Trophoblast cell (in vitro differentiated cells and primary cell): ENCODE measurements around the gene DUS2.

Experiments
- DNase-seq, 2 donors: peaks; one replicate each; pipeline ENCODE4 v3.0.0-alpha.2; 2016
- H2AFZ ChIP-seq: 2 replicates; pipeline ENCODE4 v1.6.1; 2013; ENCODE audit warnings: low read length, moderate library complexity, mild to moderate bottlenecking; ENCODE audit not compliant: insufficient read depth, poor library complexity
- H2AK5ac ChIP-seq: 2 replicates; pipeline ENCODE4 v1.6.1; 2013; ENCODE audit warnings: mild to moderate bottlenecking, low read length
- H2BK120ac ChIP-seq: 2 replicates; pipeline ENCODE4 v1.6.1; 2013; ENCODE audit warnings: low read length, mild to moderate bottlenecking, moderate library complexity; ENCODE audit not compliant: insufficient read depth, poor library complexity
- H2BK12ac ChIP-seq: 2 replicates; pipeline ENCODE4 v1.6.1; 2013; ENCODE audit warnings: mild to moderate bottlenecking, low read length, moderate library complexity
- H2BK5ac ChIP-seq: 2 replicates; pipeline ENCODE4 v1.6.1; 2013; ENCODE audit warnings: low read length, low read depth, moderate library complexity, mild to moderate bottlenecking; ENCODE audit not compliant: poor library complexity
- H3K14ac ChIP-seq: 2 replicates; pipeline ENCODE4 v1.6.1; 2013; ENCODE audit warnings: mild to moderate bottlenecking, low read length
- H3K18ac ChIP-seq: 2 replicates; pipeline ENCODE4 v1.6.1; 2013; ENCODE audit warnings: mild to moderate bottlenecking, low read length
- H3K23ac ChIP-seq: 2 replicates; pipeline ENCODE4 v1.6.1; 2013; ENCODE audit warnings: low read length
- H3K27ac ChIP-seq: 2 replicates; pipeline ENCODE4 v1.5.1; 2013; ENCODE audit warnings: low read depth, mild to moderate bottlenecking, inconsistent platforms, low read length, moderate library complexity
- H3K27me3 ChIP-seq: 2 replicates; pipeline ENCODE4 v1.6.1; 2013; ENCODE audit warnings: inconsistent platforms, mild to moderate bottlenecking, low read length, moderate library complexity; ENCODE audit not compliant: insufficient read depth
- H3K36me3 ChIP-seq, 2 experiments: 1 replicate in 1 of 2; 2 replicates in 1 of 2; pipeline ENCODE4 v1.6.1; 2013; ENCODE audit warnings: low read length in 2 of 2, mild to moderate bottlenecking in 2 of 2, moderate library complexity in 1 of 2; ENCODE audit not compliant: insufficient read depth in 2 of 2, control insufficient read depth in 1 of 2
- H3K4ac ChIP-seq: 2 replicates; pipeline ENCODE4 v1.6.1; 2013; ENCODE audit warnings: low read depth, mild to moderate bottlenecking, low read length, moderate library complexity
- H3K4me1 ChIP-seq, 2 experiments: 1 replicate in 1 of 2; 2 replicates in 1 of 2; pipeline ENCODE4 v1.6.1; 2013; ENCODE audit warnings: low read length in 2 of 2, mild to moderate bottlenecking in 2 of 2, moderate library complexity in 1 of 2; ENCODE audit not compliant: insufficient read depth in 2 of 2, control insufficient read depth in 1 of 2
- H3K4me2 ChIP-seq: 2 replicates; pipeline ENCODE4 v1.6.1; 2013; ENCODE audit warnings: inconsistent platforms, mild to moderate bottlenecking, low read length, moderate library complexity
- H3K4me3 ChIP-seq: 2 replicates; pipeline ENCODE4 v1.5.1; 2013; ENCODE audit warnings: mild to moderate bottlenecking, low read depth, low read length, inconsistent platforms
- H3K79me1 ChIP-seq: one replicate; pipeline ENCODE4 v1.6.1; 2013; ENCODE audit warnings: low read length
- H3K79me2 ChIP-seq: 2 replicates; pipeline ENCODE4 v1.6.1; 2013; ENCODE audit warnings: low read length, mild to moderate bottlenecking; ENCODE audit not compliant: control insufficient read depth, insufficient read depth, poor library complexity
- H3K9ac ChIP-seq: 2 replicates; pipeline ENCODE4 v1.6.1; 2013; ENCODE audit warnings: mild to moderate bottlenecking, low read length
- H3K9me3 ChIP-seq: 2 replicates; pipeline ENCODE4 v1.6.1; 2013; ENCODE audit warnings: low read depth, mild to moderate bottlenecking, control low read depth, inconsistent platforms, low read length; ENCODE audit not compliant: insufficient read depth
- H4K12ac ChIP-seq: 2 replicates; pipeline ENCODE4 v1.6.1; 2013; ENCODE audit warnings: low read depth, mild to moderate bottlenecking, low read length, moderate library complexity
- H4K8ac ChIP-seq: 2 replicates; pipeline ENCODE4 v1.6.1; 2013; ENCODE audit warnings: low read depth, mild to moderate bottlenecking, low read length, moderate library complexity
- H4K91ac ChIP-seq: one replicate; pipeline ENCODE4 v1.6.1; 2013; ENCODE audit warnings: low read depth, mild to moderate bottlenecking, low read length, moderate library complexity
- WGBS: extraction: QIAGEN DNeasy Blood & Tissue Kit; methylation state at CpG from one replicate; pipeline ENCODE4 v1.1.7; 2013; ENCODE audit warnings: missing lambda C conversion rate; ENCODE audit not compliant: insufficient read length, insufficient coverage; ENCODE audit errors: extremely low coverage; 5-methylcytosine and 5-hydroxymethylcytosine counted together

Gene DUS2

GRCh38 chr16:68061396-68061795, 38.3 kb downstream of the DUS2 start:
- H4K8ac ChIP-seq, result no peak overlapping the region
- H2AK5ac ChIP-seq, result no peak overlapping the region
- no peaks in the 10 kb centered on the region for H3K9me3 ChIP-seq
- no peak overlapping the region for H3K18ac ChIP-seq
- no peak overlapping the region for H3K4me3 ChIP-seq
- H3K79me1 ChIP-seq, result no peaks in the 10 kb centered on the region
- H3K14ac ChIP-seq, result no peak overlapping the region
- H3K27me3 ChIP-seq, result no peaks in the 10 kb centered on the region
- H4K91ac ChIP-seq, result no peak overlapping the region
- no peaks in the 10 kb centered on the region for H3K79me2 ChIP-seq
- no peak overlapping the region for H3K4me2 ChIP-seq
- H3K27ac ChIP-seq, result no peak overlapping the region
- H2BK120ac ChIP-seq, result no peak overlapping the region
- WGBS, result no CpG with 5 or more reads among the region's 3 CpGs
- no peak overlapping the region for H3K9ac ChIP-seq
- H2BK5ac ChIP-seq, result no peak overlapping the region
- no peak overlapping the region for H3K23ac ChIP-seq
- H4K12ac ChIP-seq, result no peak overlapping the region
- no peak overlapping the region for H2BK12ac ChIP-seq
- no peaks in the 10 kb centered on the region for H3K4me1 ChIP-seq
- H3K4ac ChIP-seq, result no peak overlapping the region
- DNase-seq, result no peak
- peaks cover 6 to 13% of the 10 kb centered on the region in 2 experiments for H3K36me3 ChIP-seq
- no peak overlapping the region for H2AFZ ChIP-seq

GRCh38 chr16:68062910-68063393, 39.9 kb downstream of the DUS2 start:
- no peak overlapping the region for H4K91ac ChIP-seq

GRCh38 chr16:68064791-68065365, 41.8 kb downstream of the DUS2 start:
- Histone ChIP-seq H3K4me1 (no peaks in the 10 kb centered on the region), H3K4me3 (no peak overlapping the region), H2BK12ac (no peak overlapping the region), H4K91ac (no peak overlapping the region), H2BK5ac (no peak overlapping the region), H2AFZ (no peak overlapping the region), H3K4ac (no peak overlapping the region), H3K4me2 (no peak overlapping the region), H3K9me3 (no peaks in the 10 kb centered on the region), H3K9ac (no peak overlapping the region), H3K36me3 (peaks cover 7 to 20% of the 10 kb centered on the region in 2 experiments), H3K79me1 (no peaks in the 10 kb centered on the region), H3K79me2 (no peaks in the 10 kb centered on the region), H4K8ac (no peak overlapping the region), H3K14ac (no peak overlapping the region), H4K12ac (no peak overlapping the region), H3K27ac (no peak overlapping the region), H3K27me3 (no peaks in the 10 kb centered on the region), H2AK5ac (no peak overlapping the region), H2BK120ac (no peak overlapping the region), H3K23ac (no peak overlapping the region), H3K18ac (no peak overlapping the region)
- WGBS, result no CpG with 5 or more reads among the region's 2 CpGs
- DNase-seq, result peak; percentile 74 to 86

More at GRCh38 chr16:68062910-68063393, 39.9 kb downstream of the DUS2 start:
- H3K4me1 ChIP-seq, result no peaks in the 10 kb centered on the region
- no peak overlapping the region for H3K4me2 ChIP-seq
- no peak overlapping the region for H3K4me3 ChIP-seq
- no peak overlapping the region for H3K4ac ChIP-seq
- H4K12ac ChIP-seq, result no peak overlapping the region
- no peak overlapping the region for H3K27ac ChIP-seq
- DNase-seq, result no peak
- no peak overlapping the region for H3K23ac ChIP-seq
- no CpG with 5 or more reads among the region's 4 CpGs for WGBS
- no peak overlapping the region for H2AK5ac ChIP-seq
- no peak overlapping the region for H3K18ac ChIP-seq
- no peak overlapping the region for H2AFZ ChIP-seq
- H3K36me3 ChIP-seq, result peaks cover 5 to 16% of the 10 kb centered on the region in 2 experiments
- H3K79me1 ChIP-seq, result no peaks in the 10 kb centered on the region
- no peak overlapping the region for H3K9ac ChIP-seq
- H4K8ac ChIP-seq, result no peak overlapping the region
- H3K14ac ChIP-seq, result no peak overlapping the region
- no peak overlapping the region for H2BK120ac ChIP-seq
- H3K27me3 ChIP-seq, result no peaks in the 10 kb centered on the region
- no peaks in the 10 kb centered on the region for H3K9me3 ChIP-seq
- no peak overlapping the region for H2BK12ac ChIP-seq
- H3K79me2 ChIP-seq, result no peaks in the 10 kb centered on the region
- no peak overlapping the region for H2BK5ac ChIP-seq

GRCh38 chr16:68065716-68066305, 42.7 kb downstream of the DUS2 start:
- H2AFZ ChIP-seq, result no peak overlapping the region
- no peak overlapping the region for H2BK5ac ChIP-seq
- H3K18ac ChIP-seq, result no peak overlapping the region
- H4K8ac ChIP-seq, result no peak overlapping the region
- no peak overlapping the region for H3K27ac ChIP-seq
- no peak overlapping the region for H2BK120ac ChIP-seq
- no peaks in the 10 kb centered on the region for H3K79me2 ChIP-seq
- H3K23ac ChIP-seq, result no peak overlapping the region
- no peaks in the 10 kb centered on the region for H3K4me1 ChIP-seq
- H3K27me3 ChIP-seq, result no peaks in the 10 kb centered on the region
- H3K4me2 ChIP-seq, result no peak overlapping the region
- H3K79me1 ChIP-seq, result no peaks in the 10 kb centered on the region
- H3K9me3 ChIP-seq, result no peaks in the 10 kb centered on the region
- H4K91ac ChIP-seq, result no peak overlapping the region
- no CpG with 5 or more reads among the region's 6 CpGs for WGBS
- H2BK12ac ChIP-seq, result no peak overlapping the region
- H3K4ac ChIP-seq, result no peak overlapping the region
- peaks cover 10 to 23% of the 10 kb centered on the region in 2 experiments for H3K36me3 ChIP-seq
- H4K12ac ChIP-seq, result no peak overlapping the region
- H2AK5ac ChIP-seq, result no peak overlapping the region
- peak; percentile 71 to 83 for DNase-seq
- H3K9ac ChIP-seq, result no peak overlapping the region
- H3K4me3 ChIP-seq, result no peak overlapping the region
- no peak overlapping the region for H3K14ac ChIP-seq
